HG03095 (cell line): ENCODE measurements around the gene NAA60.
"Not testable (repeated sequence)": the region's sequence is repeated elsewhere in the genome, so short reads cannot be mapped to it uniquely, and the experiment has no call there.

Source experiments
- ATAC-seq: cut with Tn5 transposase; IDR thresholded peaks from one replicate; pipeline ENCODE4 v1.9.1; 2021; ENCODE audit warnings: moderate library complexity; ENCODE audit not compliant: unreplicated experiment

NAA60 gene

DNA sequence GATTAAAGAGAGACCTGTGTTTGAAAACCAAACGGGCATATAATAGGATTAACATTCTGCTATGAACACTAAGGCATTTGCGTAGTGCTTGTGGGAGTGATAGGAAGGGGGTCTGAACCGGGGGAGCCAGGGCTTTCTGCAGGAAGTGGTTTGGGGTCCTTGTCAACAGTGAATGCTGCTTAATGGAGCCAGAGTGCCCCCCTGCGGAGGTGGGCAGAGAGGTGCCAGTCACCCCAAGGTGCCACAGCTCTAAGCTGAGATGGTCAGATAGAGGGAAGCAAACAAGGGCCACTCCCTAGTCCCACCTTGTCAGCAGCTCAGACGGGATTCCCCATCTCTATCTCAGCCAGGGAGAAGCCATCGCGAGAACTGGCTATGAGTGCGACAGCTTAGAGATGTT, 17.7 kb downstream of the NAA60 start:
- no peak for ATAC-seq

DNA sequence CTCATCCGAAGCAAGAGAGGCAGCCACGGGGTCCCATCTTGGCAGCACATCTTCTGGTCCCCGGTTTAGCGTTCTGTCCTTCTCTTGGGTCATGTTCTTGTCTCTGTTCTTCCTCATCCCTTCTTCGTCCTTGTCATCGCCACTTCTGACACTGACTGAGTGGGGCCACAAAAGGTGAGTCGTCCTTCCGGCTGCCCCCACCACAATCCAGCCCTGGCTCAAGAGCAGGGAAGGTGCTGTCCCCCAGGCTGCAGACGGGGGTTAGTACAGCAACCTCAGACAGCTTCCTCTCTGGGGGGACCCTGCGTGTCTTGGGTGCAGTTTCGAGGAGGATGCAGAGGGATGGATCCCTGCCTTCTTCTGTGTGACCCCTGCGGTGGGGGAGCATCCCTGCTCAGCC, 21.8 kb downstream of the NAA60 start:
- ATAC-seq = no peak

DNA sequence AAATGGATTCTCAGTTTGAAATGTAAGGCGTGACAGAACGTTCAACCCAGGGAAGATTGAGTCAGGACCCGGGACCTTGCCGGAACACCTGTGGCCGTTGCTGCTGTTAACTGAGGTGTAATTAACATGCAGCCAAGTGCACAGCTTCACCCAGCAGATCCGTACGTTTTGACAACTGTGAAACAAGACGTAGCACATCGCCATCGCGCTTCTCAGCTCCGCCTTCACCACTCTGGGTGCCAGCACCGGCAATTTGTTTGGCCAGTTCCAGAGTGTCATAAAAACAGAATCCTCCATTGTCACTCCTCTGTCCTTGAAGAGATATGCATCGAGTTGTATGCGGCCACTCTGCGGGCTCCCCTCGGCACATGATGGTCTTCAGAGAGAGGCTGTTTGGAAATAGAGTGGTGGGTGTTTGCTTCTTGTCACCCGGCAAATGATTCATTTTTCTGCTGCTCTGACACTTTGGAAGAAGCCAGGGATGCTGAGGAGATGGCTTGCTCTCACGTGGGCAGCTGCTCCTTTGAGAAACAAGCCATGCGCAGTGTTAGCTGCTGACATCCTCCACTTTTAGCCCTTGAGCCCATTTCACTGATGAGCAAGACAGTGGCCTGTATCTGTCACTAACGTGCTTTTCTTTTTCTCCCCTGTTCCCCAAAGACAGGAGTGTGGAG, 22.6 kb downstream of the NAA60 start:
- ATAC-seq = no peak

DNA sequence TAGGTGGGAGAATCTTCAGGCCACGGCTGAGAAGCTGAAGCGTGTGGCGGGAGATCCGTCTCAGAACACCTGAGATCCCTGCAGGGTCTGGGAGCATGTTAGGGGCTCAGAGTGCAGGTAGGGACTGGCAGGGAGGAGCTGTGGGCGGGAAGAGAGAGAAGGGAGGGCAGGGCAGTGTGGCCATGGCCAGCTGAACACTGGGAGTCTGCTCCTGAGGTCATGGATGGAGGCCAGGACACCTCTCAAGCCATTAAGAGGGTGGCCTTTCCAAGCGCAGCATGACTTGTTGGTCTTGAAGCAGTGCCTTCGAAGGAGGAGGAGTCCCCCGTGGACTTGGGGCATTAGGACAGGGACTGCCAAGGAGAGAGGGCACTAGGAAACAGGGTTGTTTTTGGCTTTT, 23.7 kb downstream of the NAA60 start:
- ATAC-seq = no peak

DNA sequence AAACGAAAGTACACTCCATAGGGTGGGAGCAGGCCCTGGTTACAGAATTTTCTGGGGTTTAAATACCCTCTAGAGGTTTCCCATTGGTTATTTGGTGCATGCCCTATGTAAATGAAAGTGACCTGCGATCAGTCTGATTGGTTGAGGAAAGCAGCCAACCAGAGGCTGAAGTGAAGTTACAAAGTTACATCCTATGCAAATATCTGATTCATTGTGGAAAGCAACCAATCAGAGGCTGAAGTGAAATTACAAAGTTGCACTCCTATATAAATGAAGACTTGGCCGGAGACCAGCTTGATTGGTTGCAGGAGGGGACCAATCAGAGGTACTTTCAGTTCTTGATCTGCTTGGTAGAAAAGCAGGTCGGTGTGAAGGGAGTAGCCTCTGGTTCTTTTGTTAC, 24.4 kb downstream of the NAA60 start:
- ATAC-seq = no peak

DNA sequence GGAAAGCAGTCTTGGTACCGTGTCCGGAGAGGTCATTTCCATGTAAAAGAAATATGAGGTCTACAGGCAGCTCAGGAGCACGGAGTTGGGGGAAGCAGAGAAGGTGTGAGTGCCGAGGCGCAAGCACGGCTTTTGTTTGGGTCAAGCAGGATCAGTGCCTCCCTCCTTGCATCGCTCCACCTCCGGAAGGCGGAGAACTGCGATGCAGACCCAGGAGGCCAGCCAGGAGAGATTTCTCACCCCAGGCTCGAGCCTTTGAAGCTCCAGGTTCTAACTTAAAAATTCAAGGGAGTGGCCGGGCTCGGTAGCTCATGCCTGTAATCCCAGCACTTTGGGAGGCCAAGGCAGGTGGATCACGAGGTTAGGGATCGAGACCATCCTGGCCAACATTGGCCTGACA, 25.0 kb downstream of the NAA60 start:
- ATAC-seq = no peak

DNA sequence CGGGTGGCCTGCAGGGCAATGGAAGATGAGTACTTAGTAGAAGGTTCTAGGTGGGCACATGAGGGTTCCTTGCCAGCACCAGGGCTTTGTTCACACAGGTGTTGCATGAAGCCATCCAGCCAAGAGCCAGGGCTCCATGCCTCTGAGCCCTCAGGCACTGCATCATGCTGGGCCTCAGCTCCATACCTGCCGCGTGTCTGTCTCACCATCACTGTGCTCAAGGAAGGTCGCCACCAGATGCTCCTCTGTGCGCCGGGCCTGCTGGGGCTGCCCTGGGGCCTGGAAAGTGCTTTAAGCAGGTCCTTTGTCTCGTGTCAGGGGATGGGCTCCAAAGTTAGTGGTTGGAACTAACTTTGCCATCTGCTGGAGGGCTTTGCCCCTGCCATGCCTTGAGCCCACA, 26.3 kb downstream of the NAA60 start:
- no peak for ATAC-seq

DNA sequence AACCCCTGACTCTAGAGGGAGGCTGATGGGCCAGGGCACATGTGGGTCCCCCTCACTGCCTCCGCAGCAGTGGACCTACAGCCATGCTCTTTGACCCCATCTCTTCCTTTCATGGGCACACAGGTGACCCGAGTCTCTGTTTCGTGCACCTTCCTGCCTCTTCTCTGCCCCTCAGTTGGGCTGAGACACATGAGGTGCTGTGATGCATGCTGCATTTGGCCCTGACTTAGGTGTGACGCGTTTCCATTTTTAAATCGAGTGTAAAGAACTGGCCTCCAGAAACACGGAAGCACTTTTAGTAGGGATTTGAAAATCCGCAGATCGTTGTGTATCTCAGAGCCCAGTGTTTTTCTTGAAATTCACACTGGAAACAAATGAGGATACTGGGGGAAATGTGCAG, 27.2 kb downstream of the NAA60 start:
- no peak for ATAC-seq

- no peak for ATAC-seq
These were observed 28.2 kb downstream of the NAA60 start for GRCh38 chr16:3471518-3472176.

DNA sequence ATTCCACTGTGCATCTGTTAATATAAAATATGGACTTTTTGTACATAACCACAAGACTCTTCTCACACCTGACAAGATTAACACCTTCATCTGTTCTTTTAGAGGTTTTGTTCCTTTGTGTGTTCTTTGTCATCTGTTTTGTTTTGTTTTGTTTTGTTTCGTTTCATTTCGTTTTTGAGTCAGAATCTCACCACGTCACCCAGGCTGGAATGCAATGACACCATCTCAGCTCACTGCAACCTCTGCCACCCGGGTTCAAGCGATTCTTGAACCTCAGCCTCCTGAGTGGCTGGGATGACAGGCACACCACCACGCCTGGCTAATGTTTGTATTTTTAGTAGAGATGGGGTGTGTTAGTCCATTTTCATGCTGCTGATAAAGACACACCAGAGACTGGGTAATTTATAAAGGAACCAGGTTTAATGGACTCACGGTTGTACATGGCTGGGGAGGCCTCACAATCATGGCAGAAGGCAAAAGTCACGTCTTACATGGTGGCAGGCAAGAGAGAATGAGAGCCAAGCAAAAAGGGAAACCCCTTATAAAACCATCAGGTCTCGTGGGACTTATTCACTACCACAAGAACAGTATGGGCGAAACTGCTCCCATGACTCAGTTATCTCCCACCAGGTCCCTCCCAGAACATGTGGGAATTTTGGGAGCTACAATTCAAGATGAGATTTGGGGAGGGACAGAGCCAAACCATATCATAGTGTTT, 29.6 kb downstream of the NAA60 start:
- no peak for ATAC-seq

DNA sequence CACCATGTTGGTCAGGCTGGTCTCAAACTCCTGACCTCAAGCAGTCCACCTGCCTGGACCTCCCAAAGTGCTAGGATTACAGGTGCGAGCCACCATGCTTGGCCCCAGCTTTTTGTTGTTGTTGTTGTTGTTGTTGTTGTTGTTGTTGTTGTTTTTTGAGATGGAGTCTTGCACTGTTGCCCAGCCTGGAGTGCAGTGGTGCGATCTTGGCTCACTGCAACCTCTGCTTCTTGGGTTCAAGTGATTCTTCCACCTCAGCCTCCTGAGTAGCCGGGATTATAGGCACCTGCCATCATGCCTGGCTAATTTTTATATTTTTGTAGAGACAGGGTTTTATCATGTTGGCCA, 30.1 kb downstream of the NAA60 start:
- ATAC-seq = not testable (repeated sequence)

- ATAC-seq = no peak
These were observed 30.8 kb downstream of the NAA60 start for GRCh38 chr16:3474136-3474779.

DNA sequence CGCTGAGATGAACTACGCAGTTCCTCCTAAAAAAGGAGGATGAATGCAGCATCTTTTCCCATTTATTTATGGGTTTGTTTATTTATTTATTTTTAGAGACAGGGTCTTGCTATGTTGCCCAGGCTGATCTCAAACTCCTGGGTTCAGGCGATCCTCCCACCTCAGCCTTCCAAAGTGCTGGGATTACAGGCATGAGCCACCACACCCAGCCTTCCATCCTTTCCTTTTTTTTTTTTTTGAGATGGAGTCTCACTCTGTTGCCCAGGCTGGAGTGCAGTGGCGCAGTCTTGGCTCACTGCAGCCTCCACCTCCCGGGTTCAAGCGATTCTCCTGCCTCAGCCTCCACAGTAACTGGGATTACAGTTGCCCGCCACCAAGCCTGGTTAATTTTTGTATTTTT, 31.4 kb downstream of the NAA60 start:
- not testable (repeated sequence) for ATAC-seq

- ATAC-seq = no peak
These were observed 32.3 kb downstream of the NAA60 start for GRCh38 chr16:3475604-3476375.

- no peak for ATAC-seq
These were observed 32.9 kb downstream of the NAA60 start for GRCh38 chr16:3476409-3476808.

DNA sequence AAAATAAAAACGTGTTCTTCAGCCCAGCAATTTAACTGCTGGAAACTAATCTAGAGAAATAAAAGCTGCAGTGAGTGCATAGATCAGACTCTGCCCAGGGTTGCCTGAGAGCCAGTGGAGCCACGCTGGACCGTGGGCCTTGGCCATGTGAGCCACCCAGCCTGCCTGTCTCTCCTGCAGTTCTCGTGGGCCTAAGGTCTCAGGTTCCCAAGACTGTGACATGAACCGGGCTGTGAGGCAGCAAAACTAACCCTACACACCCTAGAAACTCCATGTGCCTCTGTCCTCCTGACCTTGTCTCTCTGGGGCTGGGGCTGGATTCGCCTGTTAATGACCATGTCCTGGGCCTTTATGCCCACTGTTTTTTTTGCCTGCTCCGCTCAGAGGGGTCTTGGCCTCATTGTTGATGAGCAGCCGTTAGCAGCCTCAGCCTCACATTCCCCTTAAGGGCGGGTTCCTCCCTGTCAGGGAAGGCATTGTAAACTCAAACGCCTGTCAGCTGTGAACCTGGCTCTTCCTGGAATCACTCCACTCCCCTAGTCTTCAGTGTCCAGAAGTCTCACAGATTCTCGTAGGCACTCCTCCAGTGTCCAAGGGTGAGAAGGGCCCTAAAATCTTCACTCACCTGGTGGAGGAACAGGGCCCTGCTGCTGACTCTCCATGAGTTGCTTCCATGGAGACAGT, 34.9 kb downstream of the NAA60 start:
- ATAC-seq = no peak

DNA sequence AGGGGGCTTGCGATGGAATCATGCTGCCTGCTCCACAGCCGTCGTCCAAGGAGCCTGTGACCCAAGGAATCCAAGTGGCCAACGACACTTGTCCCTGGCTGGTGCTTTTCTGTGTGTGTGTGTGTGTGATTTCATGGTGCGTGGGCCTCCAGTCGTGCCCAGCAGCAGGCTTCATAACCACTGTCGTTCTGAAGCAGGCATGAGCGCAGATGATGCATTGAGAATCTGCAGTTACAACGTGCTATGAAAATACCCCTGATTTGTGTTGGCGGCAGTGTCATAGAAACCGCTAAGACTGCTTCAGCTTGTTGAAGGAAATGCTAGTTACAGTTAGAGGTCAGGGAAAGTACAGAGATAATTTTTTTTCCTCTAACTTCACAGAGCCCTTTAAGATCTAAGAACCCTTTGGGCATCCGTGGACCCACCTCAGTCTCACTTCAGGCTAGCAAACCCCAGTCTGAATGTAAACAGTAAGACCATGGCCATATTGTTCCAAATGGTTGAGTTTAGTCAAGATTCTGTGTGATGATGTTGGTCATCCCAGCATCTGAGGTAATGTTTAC, 36.3 kb downstream of the NAA60 start:
- no peak for ATAC-seq

- ATAC-seq = no peak
These were observed 37.6 kb downstream of the NAA60 start for GRCh38 chr16:3480901-3481695.
